ENCODE measurements around the gene PYGM.

DNA sequence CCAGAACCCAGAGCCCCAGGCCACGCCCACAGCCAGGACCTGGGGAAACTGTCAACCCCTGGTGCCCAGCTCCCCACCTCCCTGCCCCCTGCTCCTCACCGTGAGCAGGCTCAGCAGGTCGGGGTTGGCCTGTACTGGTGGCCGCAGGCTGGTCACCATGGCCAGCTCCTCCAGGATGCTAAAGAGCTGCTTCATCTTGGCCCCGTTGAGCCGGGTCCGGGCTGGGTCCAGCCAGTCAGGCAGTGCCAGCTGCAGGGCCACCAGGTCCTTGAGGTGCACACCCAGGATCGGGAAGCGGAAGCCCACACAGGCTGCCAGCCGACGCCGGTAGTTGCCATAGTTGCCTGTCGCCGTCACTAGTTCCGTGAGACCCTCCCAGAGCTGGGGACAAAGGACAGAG lies 23.1 kb downstream of the PYGM start:
- TF ChIP-seq, protein P1, sequence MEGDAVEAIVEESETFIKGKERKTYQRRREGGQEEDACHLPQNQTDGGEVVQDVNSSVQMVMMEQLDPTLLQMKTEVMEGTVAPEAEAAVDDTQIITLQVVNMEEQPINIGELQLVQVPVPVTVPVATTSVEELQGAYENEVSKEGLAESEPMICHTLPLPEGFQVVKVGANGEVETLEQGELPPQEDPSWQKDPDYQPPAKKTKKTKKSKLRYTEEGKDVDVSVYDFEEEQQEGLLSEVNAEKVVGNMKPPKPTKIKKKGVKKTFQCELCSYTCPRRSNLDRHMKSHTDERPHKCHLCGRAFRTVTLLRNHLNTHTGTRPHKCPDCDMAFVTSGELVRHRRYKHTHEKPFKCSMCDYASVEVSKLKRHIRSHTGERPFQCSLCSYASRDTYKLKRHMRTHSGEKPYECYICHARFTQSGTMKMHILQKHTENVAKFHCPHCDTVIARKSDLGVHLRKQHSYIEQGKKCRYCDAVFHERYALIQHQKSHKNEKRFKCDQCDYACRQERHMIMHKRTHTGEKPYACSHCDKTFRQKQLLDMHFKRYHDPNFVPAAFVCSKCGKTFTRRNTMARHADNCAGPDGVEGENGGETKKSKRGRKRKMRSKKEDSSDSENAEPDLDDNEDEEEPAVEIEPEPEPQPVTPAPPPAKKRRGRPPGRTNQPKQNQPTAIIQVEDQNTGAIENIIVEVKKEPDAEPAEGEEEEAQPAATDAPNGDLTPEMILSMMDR (CRISPR knock-in tag; IDR thresholded peaks at IDR 0.05), result no peak
- TF ChIP-seq, protein P2, sequence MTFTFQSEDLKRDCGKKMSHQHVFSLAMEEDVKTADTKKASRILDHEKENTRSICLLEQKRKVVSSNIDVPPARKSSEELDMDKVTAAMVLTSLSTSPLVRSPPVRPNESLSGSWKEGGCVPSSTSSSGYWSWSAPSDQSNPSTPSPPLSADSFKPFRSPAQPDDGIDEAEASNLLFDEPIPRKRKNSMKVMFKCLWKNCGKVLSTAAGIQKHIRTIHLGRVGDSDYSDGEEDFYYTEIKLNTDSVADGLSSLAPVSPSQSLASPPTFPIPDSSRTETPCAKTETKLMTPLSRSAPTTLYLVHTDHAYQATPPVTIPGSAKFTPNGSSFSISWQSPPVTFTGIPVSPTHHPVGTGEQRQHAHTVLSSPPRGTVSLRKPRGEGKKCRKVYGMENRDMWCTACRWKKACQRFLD (CRISPR knock-in tag; IDR thresholded peaks at IDR 0.05; ENCODE audit: borderline replicate concordance), result no peak
- TF ChIP-seq SIN3A (IDR thresholded peaks at IDR 0.05; ENCODE audit: borderline replicate concordance, low read depth, low read length), result no peak
- TF ChIP-seq, protein P3, sequence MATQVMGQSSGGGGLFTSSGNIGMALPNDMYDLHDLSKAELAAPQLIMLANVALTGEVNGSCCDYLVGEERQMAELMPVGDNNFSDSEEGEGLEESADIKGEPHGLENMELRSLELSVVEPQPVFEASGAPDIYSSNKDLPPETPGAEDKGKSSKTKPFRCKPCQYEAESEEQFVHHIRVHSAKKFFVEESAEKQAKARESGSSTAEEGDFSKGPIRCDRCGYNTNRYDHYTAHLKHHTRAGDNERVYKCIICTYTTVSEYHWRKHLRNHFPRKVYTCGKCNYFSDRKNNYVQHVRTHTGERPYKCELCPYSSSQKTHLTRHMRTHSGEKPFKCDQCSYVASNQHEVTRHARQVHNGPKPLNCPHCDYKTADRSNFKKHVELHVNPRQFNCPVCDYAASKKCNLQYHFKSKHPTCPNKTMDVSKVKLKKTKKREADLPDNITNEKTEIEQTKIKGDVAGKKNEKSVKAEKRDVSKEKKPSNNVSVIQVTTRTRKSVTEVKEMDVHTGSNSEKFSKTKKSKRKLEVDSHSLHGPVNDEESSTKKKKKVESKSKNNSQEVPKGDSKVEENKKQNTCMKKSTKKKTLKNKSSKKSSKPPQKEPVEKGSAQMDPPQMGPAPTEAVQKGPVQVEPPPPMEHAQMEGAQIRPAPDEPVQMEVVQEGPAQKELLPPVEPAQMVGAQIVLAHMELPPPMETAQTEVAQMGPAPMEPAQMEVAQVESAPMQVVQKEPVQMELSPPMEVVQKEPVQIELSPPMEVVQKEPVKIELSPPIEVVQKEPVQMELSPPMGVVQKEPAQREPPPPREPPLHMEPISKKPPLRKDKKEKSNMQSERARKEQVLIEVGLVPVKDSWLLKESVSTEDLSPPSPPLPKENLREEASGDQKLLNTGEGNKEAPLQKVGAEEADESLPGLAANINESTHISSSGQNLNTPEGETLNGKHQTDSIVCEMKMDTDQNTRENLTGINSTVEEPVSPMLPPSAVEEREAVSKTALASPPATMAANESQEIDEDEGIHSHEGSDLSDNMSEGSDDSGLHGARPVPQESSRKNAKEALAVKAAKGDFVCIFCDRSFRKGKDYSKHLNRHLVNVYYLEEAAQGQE (IDR thresholded peaks at IDR 0.05; ENCODE audit: borderline replicate concordance in 1 of 2, low read depth in 1 of 2, low read length in 2 of 2), result no peak
- TF ChIP-seq BHLHE40 (IDR thresholded peaks at IDR 0.05; ENCODE audit: low read length), result no peak
- TF ChIP-seq, protein P4, sequence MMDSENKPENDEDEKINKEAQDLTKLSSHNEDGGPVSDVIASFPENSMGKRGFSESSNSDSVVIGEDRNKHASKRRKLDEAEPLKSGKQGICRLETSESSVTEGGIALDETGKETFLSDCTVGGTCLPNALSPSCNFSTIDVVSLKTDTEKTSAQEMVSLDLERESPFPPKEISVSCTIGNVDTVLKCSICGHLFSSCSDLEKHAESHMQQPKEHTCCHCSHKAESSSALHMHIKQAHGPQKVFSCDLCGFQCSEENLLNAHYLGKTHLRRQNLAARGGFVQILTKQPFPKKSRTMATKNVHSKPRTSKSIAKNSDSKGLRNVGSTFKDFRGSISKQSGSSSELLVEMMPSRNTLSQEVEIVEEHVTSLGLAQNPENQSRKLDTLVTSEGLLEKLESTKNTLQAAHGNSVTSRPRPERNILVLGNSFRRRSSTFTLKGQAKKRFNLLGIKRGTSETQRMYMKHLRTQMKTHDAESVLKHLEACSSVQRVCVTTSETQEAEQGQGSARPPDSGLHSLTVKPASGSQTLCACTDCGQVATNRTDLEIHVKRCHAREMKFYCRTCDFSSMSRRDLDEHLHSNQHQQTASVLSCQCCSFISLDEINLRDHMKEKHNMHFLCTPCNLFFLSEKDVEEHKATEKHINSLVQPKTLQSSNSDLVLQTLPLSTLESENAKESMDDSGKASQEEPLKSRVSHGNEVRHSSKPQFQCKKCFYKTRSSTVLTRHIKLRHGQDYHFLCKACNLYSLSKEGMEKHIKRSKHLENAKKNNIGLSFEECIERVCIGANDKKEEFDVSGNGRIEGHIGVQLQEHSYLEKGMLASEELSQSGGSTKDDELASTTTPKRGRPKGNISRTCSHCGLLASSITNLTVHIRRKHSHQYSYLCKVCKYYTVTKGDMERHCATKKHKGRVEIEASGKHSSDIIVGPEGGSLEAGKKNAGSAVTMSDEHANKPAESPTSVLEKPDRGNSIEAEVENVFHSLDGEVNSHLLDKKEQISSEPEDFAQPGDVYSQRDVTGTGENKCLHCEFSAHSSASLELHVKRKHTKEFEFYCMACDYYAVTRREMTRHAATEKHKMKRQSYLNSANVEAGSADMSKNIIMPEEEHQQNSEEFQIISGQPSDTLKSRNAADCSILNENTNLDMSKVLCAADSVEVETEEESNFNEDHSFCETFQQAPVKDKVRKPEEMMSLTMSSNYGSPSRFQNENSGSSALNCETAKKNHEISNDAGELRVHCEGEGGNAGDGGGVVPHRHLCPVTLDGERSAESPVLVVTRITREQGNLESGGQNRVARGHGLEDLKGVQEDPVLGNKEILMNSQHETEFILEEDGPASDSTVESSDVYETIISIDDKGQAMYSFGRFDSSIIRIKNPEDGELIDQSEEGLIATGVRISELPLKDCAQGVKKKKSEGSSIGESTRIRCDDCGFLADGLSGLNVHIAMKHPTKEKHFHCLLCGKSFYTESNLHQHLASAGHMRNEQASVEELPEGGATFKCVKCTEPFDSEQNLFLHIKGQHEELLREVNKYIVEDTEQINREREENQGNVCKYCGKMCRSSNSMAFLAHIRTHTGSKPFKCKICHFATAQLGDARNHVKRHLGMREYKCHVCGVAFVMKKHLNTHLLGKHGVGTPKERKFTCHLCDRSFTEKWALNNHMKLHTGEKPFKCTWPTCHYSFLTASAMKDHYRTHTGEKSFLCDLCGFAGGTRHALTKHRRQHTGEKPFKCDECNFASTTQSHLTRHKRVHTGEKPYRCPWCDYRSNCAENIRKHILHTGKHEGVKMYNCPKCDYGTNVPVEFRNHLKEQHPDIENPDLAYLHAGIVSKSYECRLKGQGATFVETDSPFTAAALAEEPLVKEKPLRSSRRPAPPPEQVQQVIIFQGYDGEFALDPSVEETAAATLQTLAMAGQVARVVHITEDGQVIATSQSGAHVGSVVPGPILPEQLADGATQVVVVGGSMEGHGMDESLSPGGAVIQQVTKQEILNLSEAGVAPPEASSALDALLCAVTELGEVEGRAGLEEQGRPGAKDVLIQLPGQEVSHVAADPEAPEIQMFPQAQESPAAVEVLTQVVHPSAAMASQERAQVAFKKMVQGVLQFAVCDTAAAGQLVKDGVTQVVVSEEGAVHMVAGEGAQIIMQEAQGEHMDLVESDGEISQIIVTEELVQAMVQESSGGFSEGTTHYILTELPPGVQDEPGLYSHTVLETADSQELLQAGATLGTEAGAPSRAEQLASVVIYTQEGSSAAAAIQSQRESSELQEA (CRISPR knock-in tag; IDR thresholded peaks at IDR 0.05; ENCODE audit: not compliant biosample characterization), result no peak
- TF ChIP-seq ZNF530 (CRISPR knock-in tag; IDR thresholded peaks at IDR 0.05; ENCODE audit: low read depth), result no peak
- TF ChIP-seq ZNF354B (CRISPR knock-in tag; IDR thresholded peaks at IDR 0.05), result no peak
- TF ChIP-seq, protein P5, sequence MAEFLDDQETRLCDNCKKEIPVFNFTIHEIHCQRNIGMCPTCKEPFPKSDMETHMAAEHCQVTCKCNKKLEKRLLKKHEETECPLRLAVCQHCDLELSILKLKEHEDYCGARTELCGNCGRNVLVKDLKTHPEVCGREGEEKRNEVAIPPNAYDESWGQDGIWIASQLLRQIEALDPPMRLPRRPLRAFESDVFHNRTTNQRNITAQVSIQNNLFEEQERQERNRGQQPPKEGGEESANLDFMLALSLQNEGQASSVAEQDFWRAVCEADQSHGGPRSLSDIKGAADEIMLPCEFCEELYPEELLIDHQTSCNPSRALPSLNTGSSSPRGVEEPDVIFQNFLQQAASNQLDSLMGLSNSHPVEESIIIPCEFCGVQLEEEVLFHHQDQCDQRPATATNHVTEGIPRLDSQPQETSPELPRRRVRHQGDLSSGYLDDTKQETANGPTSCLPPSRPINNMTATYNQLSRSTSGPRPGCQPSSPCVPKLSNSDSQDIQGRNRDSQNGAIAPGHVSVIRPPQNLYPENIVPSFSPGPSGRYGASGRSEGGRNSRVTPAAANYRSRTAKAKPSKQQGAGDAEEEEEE (CRISPR knock-in tag; IDR thresholded peaks at IDR 0.05; ENCODE audit: borderline replicate concordance), result no peak
- no peak for TF ChIP-seq POLR2A (IDR thresholded peaks at IDR 0.05; ENCODE audit: insufficient read depth in 1 of 2, low read depth in 2 of 2, low read length in 2 of 2)
- no peak for TF ChIP-seq ZNF224 (CRISPR knock-in tag; IDR thresholded peaks at IDR 0.05)
- TF ChIP-seq, protein P6, sequence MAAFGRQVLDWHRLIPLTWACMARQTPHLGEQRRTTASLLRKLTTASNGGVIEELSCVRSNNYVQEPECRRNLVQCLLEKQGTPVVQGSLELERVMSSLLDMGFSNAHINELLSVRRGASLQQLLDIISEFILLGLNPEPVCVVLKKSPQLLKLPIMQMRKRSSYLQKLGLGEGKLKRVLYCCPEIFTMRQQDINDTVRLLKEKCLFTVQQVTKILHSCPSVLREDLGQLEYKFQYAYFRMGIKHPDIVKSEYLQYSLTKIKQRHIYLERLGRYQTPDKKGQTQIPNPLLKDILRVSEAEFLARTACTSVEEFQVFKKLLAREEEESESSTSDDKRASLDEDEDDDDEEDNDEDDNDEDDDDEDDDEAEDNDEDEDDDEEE (CRISPR knock-in tag; IDR thresholded peaks at IDR 0.05), result no peak
- TF ChIP-seq RAD21 (CRISPR knock-in tag; IDR thresholded peaks at IDR 0.05), result no peak
- TF ChIP-seq POLR2AphosphoS5 (IDR thresholded peaks at IDR 0.05; ENCODE audit: low read depth, low read length), result no peak

All from HepG2 (cell line).